ENCODE measurements around the gene CLDN10. TPM values are rescaled to one million over a fixed set of nuclear protein-coding genes. Genes with fewer than 3 reads are reported as not detected.
A peak's percentile ranks its signal among the peaks of the same experiment; 100 is the strongest.

Gene CLDN10
- total RNA-seq, 1 donor from 2014 or later: 0.32 TPM

- H2AFZ ChIP-seq (ENCODE audit: low read depth, low read length): no peak overlapping the region
- Mint-ChIP-seq H3K27me3 (ENCODE audit: low read depth, unreplicated experiment) (no peaks in the 10 kb centered on the region), H3K4me1 (ENCODE audit: low read depth, unreplicated experiment) (peaks cover 2% of the 10 kb centered on the region), H3K27ac (ENCODE audit: unreplicated experiment) (no peak overlapping the region), H3K9me3 (ENCODE audit: unreplicated experiment) (no peaks in the 10 kb centered on the region), H3K4me3 (ENCODE audit: unreplicated experiment) (no peak overlapping the region), H3K36me3 (ENCODE audit: low read depth, unreplicated experiment) (peaks cover 25% of the 10 kb centered on the region)
- DNase-seq (ENCODE audit: low read depth) (no peak), FAIRE-seq (no peak)
- no peak overlapping the region for H3K4me2 ChIP-seq (ENCODE audit: low read length)
- no peak overlapping the region for H3K27ac ChIP-seq (ENCODE audit: low read depth, low read length)
- TF ChIP-seq CTCF (IDR thresholded peaks at IDR 0.05; ENCODE audit: insufficient read depth, low read depth, low read length): no peak
- TF ChIP-seq EZH2 (IDR thresholded peaks at IDR 0.05; ENCODE audit: insufficient read depth, low read length): no peak
- no peaks in the 10 kb centered on the region for H3K79me2 ChIP-seq (ENCODE audit: insufficient read depth, low read length)
- H3K9ac ChIP-seq (ENCODE audit: low read length): no peak overlapping the region
- no peaks in the 10 kb centered on the region for H4K20me1 ChIP-seq (ENCODE audit: insufficient read depth, low read length)
- H3K4me1 ChIP-seq (ENCODE audit: insufficient read depth, low read length): peaks cover 17% of the 10 kb centered on the region
- H3K9me3 ChIP-seq (ENCODE audit: insufficient read depth, low read depth, low read length): no peaks in the 10 kb centered on the region
- peaks cover 32% of the 10 kb centered on the region for H3K36me3 ChIP-seq (ENCODE audit: insufficient read depth, low read length)
- H3K4me3 ChIP-seq (ENCODE audit: insufficient read depth, low read depth, low read length): no peak overlapping the region
- no peaks in the 10 kb centered on the region for H3K27me3 ChIP-seq (ENCODE audit: insufficient read depth, low read length)
Measured at GRCh38 chr13:95601216-95601615, 48.7 kb downstream of the CLDN10 start.

- H3K79me2 ChIP-seq (ENCODE audit: insufficient read depth, low read length): no peaks in the 10 kb centered on the region
- Mint-ChIP-seq H3K27me3 (ENCODE audit: low read depth, unreplicated experiment) (no peaks in the 10 kb centered on the region), H3K27ac (ENCODE audit: unreplicated experiment) (no peak overlapping the region), H3K4me1 (ENCODE audit: low read depth, unreplicated experiment) (peaks cover 2% of the 10 kb centered on the region), H3K4me3 (ENCODE audit: unreplicated experiment) (no peak overlapping the region), H3K9me3 (ENCODE audit: unreplicated experiment) (no peaks in the 10 kb centered on the region), H3K36me3 (ENCODE audit: low read depth, unreplicated experiment) (peaks cover 25% of the 10 kb centered on the region)
- H3K27ac ChIP-seq (ENCODE audit: low read depth, low read length): no peak overlapping the region
- H2AFZ ChIP-seq (ENCODE audit: low read depth, low read length): no peak overlapping the region
- no peaks in the 10 kb centered on the region for H3K27me3 ChIP-seq (ENCODE audit: insufficient read depth, low read length)
- no peaks in the 10 kb centered on the region for H3K9me3 ChIP-seq (ENCODE audit: insufficient read depth, low read depth, low read length)
- no peaks in the 10 kb centered on the region for H4K20me1 ChIP-seq (ENCODE audit: insufficient read depth, low read length)
- H3K36me3 ChIP-seq (ENCODE audit: insufficient read depth, low read length): peaks cover 28% of the 10 kb centered on the region
- no peak overlapping the region for H3K4me3 ChIP-seq (ENCODE audit: insufficient read depth, low read depth, low read length)
- H3K4me1 ChIP-seq (ENCODE audit: insufficient read depth, low read length): peaks cover 17% of the 10 kb centered on the region
- no peak for TF ChIP-seq CTCF (IDR thresholded peaks at IDR 0.05; ENCODE audit: insufficient read depth, low read depth, low read length)
- TF ChIP-seq EZH2 (IDR thresholded peaks at IDR 0.05; ENCODE audit: insufficient read depth, low read length): no peak
- no peak for FAIRE-seq
- no peak overlapping the region for H3K4me2 ChIP-seq (ENCODE audit: low read length)
- DNase-seq (ENCODE audit: low read depth): no peak
- no peak overlapping the region for H3K9ac ChIP-seq (ENCODE audit: low read length)
Measured at GRCh38 chr13:95601906-95602305, 49.4 kb downstream of the CLDN10 start.

- H3K4me2 ChIP-seq (ENCODE audit: low read length): peak overlapping the region; percentile 77
- H2AFZ ChIP-seq (ENCODE audit: low read depth, low read length): peak overlapping the region; percentile 57
- TF ChIP-seq CTCF (IDR thresholded peaks at IDR 0.05; ENCODE audit: insufficient read depth, low read depth, low read length): no peak
- no peak for TF ChIP-seq EZH2 (IDR thresholded peaks at IDR 0.05; ENCODE audit: insufficient read depth, low read length)
- H3K9me3 ChIP-seq (ENCODE audit: insufficient read depth, low read depth, low read length): no peaks in the 10 kb centered on the region
- peaks cover 21% of the 10 kb centered on the region for H3K4me1 ChIP-seq (ENCODE audit: insufficient read depth, low read length)
- Mint-ChIP-seq H3K9me3 (ENCODE audit: unreplicated experiment) (no peaks in the 10 kb centered on the region), H3K27ac (ENCODE audit: unreplicated experiment) (no peak overlapping the region), H3K36me3 (ENCODE audit: low read depth, unreplicated experiment) (peaks cover 23% of the 10 kb centered on the region), H3K4me1 (ENCODE audit: low read depth, unreplicated experiment) (peaks cover 2% of the 10 kb centered on the region), H3K4me3 (ENCODE audit: unreplicated experiment) (no peak overlapping the region), H3K27me3 (ENCODE audit: low read depth, unreplicated experiment) (no peaks in the 10 kb centered on the region)
- H3K36me3 ChIP-seq (ENCODE audit: insufficient read depth, low read length): peaks cover 32% of the 10 kb centered on the region
- no peaks in the 10 kb centered on the region for H3K79me2 ChIP-seq (ENCODE audit: insufficient read depth, low read length)
- H3K4me3 ChIP-seq (ENCODE audit: insufficient read depth, low read depth, low read length): no peak overlapping the region
- DNase-seq (ENCODE audit: low read depth) (peak; percentile 70), FAIRE-seq (no peak)
- H3K27me3 ChIP-seq (ENCODE audit: insufficient read depth, low read length): no peaks in the 10 kb centered on the region
- no peaks in the 10 kb centered on the region for H4K20me1 ChIP-seq (ENCODE audit: insufficient read depth, low read length)
- H3K9ac ChIP-seq (ENCODE audit: low read length): peak overlapping the region; percentile 69
- peak overlapping the region; percentile 90 for H3K27ac ChIP-seq (ENCODE audit: low read depth, low read length)
Measured at GRCh38 chr13:95603887-95604555, 51.5 kb downstream of the CLDN10 start.

Measured in astrocyte (in vitro differentiated cells and primary cell).